Ecto neural progenitor cell (in vitro differentiated cells): ENCODE data around the gene OGFR.

Experiments used
- DNase-seq: peaks from one replicate; pipeline ENCODE4 v3.0.0-alpha.2; 2018; ENCODE audit warnings: low spot score

OGFR gene

DNA sequence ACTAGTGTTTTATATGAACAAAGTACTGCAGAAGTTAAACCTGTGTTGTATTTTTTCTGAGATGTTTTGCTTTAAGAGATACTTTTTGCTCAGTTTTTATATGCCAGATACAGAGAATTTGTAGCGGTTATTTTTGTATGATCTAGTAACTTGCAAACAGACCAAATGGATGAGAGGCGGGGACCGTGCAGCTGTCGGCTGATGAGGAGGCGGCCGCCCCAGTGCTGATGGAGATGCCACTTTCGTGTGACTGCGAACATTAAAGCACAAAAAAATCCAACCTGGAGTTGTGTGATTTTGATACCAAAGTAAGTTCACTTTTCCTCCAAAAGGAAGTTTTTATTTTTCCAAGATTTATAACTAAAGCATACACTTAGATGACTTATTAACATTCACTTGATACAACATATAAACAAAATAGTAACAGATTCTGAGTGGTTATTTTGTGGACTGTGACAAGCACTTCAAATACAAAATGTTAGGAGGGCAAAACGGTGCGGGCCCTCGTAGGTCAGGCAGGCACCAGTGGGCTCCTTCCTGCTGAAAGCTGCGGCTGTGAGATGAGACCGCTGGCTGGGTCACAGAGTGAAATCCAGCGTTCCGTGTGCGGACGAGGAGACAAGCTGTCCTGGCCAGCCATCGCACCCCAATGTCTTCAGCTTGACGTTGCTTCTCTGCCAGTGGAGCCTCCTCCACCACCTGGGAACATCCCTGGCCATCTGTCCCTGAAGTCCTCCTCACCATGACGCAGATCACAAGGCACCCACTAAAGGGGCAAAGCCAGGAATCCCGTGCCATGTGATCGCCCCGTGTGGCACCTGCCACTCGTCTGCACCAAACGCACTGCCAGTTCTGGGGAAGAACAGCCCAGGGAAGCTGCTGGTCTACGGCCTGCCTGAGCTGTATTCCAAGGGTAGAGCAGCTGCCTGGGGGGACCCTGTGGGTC, 4.0 kb upstream of the OGFR start:
- no peak for DNase-seq

DNA sequence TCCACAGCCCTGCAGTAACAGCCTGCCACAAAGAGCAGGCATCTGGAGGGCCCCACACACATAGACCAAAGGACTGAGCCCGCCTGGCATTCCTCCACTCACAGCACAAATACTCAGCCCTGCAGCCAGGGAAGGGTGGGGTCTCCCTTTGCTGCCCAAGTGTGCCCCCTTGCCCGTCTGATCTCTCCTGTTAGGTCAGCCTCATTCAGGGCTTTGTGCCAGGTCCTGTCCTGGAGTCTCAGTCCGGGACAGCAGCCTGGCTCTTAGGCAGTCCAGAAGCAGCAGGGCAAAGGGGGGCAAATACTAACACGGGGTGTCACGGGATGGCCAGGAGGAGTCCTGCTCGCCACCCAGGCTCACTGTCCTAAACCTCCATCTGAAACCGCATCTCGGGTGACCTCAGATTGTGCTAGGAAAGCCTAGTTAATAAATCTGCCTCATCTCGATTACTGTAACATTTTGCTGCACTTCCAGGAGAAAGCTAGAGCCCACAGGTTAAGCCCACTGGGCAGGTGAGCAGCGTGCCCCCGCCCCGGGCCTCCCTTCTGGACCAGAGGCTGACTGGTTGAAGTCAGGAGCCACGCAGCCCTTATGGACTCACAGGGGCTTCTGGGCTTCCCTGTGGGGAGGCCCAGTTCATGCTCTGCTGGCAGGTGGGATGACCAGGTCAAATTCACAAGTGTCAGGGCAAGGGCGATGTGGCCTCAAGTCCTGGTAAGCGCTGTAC, 3.2 kb upstream of the OGFR start:
- no peak for DNase-seq

GRCh38 chr20:62802026-62802712, 2.5 kb upstream of the OGFR start:
- DNase-seq = no peak

DNA sequence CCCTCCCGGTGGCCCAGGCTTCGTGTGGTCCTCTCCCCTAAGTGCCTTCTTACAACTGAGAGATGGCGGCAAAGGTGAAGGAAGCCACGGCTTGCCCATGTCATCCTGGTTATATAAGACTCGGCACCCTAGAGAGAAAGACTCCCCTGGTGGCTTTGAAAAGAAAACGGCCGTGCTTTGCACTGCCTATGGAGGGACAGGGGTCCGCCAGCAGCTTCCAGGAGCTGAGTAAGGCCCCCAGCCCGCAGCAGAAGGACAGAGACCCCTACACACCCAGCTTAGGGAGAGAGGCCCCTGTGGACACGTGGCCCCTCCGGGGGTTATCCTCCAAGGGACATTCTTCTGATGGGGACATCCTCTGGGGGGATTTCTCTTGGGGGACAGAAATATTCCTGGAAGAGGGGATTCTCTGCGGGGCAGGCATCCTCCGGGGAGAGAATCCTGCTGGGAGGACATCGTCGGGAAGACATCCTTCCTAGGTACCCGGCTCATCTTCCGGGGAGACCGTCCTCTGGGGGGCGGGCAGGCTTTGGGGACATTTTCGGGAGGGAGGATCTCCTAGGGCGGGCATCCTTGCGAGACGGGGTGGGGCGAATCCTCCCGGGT, 511 bp upstream of the OGFR start:
- DNase-seq = no peak

- no peak for DNase-seq
These were observed 598 bp downstream of the OGFR start for GRCh38 chr20:62805155-62805710.

GRCh38 chr20:62805711-62806382, 1.2 kb downstream of the OGFR start:
- DNase-seq = peak; percentile 83

DNA sequence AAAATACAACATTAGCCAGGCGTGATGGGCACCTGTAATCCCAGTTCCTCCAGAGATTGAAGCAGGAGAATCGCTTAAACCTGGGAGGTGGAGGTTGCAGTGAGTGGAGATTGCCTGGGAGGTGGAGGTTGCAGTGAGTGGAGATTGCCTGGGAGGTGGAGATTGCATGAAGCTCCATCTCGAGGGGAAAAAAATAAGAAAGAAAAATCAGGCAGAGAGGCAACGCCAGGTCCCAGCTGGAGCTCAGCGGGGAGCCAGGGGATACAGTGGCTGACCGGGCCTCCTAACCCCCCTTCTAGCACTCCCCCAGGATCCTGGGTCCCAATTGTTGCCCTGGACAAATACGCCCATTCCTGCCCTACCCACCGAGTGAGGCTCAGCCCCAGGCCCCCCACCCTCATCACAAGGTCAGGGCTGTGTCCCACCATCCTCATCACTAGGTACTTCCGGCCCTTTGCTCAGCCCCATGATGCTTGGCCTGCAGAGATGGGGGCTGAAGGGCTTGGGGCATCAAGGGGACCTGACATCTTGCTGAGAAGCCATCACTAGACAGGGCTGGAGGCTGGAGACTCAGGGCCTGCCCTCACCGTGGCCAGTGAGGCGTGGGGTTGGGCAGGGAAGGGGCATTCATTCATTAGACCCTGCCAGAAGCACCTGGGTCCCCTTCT, 1.9 kb downstream of the OGFR start:
- no peak for DNase-seq

GRCh38 chr20:62807444-62808210, 3.0 kb downstream of the OGFR start:
- no peak for DNase-seq

DNA sequence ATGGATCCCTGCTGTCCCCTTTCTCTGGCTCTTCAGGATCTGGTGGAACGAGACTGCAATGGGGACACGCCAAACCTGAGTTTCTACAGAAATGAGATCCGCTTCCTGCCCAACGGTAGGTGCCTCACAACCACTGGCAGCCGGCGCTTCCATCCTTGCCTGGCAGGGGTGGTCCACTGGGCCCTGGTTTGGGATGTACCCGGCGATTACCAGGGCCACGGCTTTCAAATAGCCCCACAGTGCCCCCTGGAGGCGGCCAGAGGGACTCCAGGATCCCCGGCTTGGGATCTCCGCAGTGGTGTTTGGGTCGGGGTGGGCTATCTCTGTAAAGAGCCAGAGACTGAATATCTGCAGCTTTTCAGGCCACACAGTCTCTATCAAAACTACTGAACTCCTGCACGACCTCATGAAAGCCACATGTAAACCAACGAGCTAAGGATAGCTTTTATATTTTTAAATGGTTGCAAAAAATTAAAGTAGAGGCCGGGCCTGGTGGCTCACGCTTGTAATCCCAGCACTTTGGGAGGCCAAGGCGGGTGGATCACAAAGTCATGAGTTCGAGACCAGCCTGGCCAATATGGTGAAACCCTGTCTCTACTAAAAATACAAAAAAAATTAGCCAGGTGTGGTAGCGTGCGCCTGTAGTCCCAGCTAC, 3.7 kb downstream of the OGFR start:
- peak; percentile 87 for DNase-seq

GRCh38 chr20:62809530-62810428, 5.1 kb downstream of the OGFR start:
- DNase-seq = no peak

DNA sequence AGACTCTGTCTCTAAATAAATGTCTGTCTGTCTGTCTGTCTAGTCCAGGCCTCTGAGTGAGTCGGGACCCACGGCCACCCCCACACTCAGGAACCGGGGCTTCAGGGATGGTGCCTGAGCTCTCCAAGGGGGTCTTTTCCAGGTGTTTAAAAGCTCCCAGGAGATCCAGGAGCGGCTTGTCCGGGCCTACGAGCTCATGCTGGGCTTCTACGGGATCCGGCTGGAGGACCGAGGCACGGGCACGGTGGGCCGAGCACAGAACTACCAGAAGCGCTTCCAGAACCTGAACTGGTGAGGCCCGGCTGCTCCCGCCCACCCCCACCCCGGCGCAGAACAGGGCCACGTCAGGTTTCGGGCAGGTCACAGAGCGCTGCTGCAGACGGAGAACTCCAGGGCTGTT, 6.7 kb downstream of the OGFR start:
- DNase-seq = no peak

GRCh38 chr20:62811720-62812119, 7.1 kb downstream of the OGFR start:
- DNase-seq = no peak

DNA sequence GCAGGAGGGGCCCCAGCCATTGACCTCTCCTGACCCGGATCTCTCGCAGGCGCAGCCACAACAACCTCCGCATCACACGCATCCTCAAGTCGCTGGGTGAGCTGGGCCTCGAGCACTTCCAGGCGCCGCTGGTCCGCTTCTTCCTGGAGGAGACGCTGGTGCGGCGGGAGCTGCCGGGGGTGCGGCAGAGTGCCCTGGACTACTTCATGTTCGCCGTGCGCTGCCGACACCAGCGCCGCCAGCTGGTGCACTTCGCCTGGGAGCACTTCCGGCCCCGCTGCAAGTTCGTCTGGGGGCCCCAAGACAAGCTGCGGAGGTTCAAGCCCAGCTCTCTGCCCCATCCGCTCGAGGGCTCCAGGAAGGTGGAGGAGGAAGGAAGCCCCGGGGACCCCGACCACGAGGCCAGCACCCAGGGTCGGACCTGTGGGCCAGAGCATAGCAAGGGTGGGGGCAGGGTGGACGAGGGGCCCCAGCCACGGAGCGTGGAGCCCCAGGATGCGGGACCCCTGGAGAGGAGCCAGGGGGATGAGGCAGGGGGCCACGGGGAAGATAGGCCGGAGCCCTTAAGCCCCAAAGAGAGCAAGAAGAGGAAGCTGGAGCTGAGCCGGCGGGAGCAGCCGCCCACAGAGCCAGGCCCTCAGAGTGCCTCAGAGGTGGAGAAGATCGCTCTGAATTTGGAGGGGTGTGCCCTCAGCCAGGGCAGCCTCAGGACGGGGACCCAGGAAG, 7.7 kb downstream of the OGFR start:
- DNase-seq = no peak

GRCh38 chr20:62812907-62813200, 8.2 kb downstream of the OGFR start:
- DNase-seq = no peak

- DNase-seq = no peak
These were observed 9.0 kb downstream of the OGFR start for GRCh38 chr20:62813588-62813987.

- no peak for DNase-seq
These were observed 9.5 kb downstream of the OGFR start for GRCh38 chr20:62814060-62814708.

GRCh38 chr20:62814709-62815065, 10.1 kb downstream of the OGFR start:
- DNase-seq = no peak
